NCI-H2227 (cell line): Measurements from ENCODE around the gene DLGAP1.
"Not testable (repeated sequence)": the region's sequence is repeated elsewhere in the genome, so short reads cannot be mapped to it uniquely, and the experiment has no call there.

Experiments used
- DNase-seq: peaks from one replicate; lab custom pipeline; 2025; ENCODE audit not compliant: unreplicated experiment; lab: John Stamatoyannopoulos, UW

Gene DLGAP1

GRCh38 chr18:4101009-4101408 is 354.1 kb downstream of the DLGAP1 start:
- no peak for DNase-seq

- no peak for DNase-seq
Measured at GRCh38 chr18:4096486-4096885, 358.6 kb downstream of the DLGAP1 start.

- DNase-seq: no peak
Measured at GRCh38 chr18:4093676-4094075, 361.4 kb downstream of the DLGAP1 start.

GRCh38 chr18:4084382-4084900 is 370.7 kb downstream of the DLGAP1 start:
- DNase-seq: no peak

- DNase-seq: no peak
Measured at GRCh38 chr18:4078246-4078645, 376.9 kb downstream of the DLGAP1 start.

GRCh38 chr18:4077721-4078120 is 377.4 kb downstream of the DLGAP1 start:
- no peak for DNase-seq

- DNase-seq: no peak
Measured at GRCh38 chr18:4077204-4077603, 377.9 kb downstream of the DLGAP1 start.

GRCh38 chr18:4074647-4075046 is 380.5 kb downstream of the DLGAP1 start:
- DNase-seq: no peak

GRCh38 chr18:4069183-4069582 is 385.9 kb downstream of the DLGAP1 start:
- no peak for DNase-seq

- DNase-seq: no peak
Measured at GRCh38 chr18:4068552-4069158, 386.5 kb downstream of the DLGAP1 start.

GRCh38 chr18:4063545-4063944 is 391.6 kb downstream of the DLGAP1 start:
- DNase-seq: no peak

GRCh38 chr18:4060427-4061281 is 394.5 kb downstream of the DLGAP1 start:
- no peak for DNase-seq

GRCh38 chr18:4058179-4058578 is 396.9 kb downstream of the DLGAP1 start:
- no peak for DNase-seq

- no peak for DNase-seq
Measured at GRCh38 chr18:4040391-4041092, 414.6 kb downstream of the DLGAP1 start.

- DNase-seq: no peak
Measured at GRCh38 chr18:4035521-4035920, 419.6 kb downstream of the DLGAP1 start.

- DNase-seq: not testable (repeated sequence)
Measured at GRCh38 chr18:4034815-4035214, 420.3 kb downstream of the DLGAP1 start.

- no peak for DNase-seq
Measured at GRCh38 chr18:4026542-4026941, 428.6 kb downstream of the DLGAP1 start.

GRCh38 chr18:4024702-4025101 is 430.4 kb downstream of the DLGAP1 start:
- DNase-seq: no peak

GRCh38 chr18:4022749-4023148 is 432.4 kb downstream of the DLGAP1 start:
- not testable (repeated sequence) for DNase-seq

- no peak for DNase-seq
Measured at GRCh38 chr18:4020026-4020425, 435.1 kb downstream of the DLGAP1 start.

- DNase-seq: no peak
Measured at GRCh38 chr18:4017480-4017879, 437.6 kb downstream of the DLGAP1 start.
